GM19463 (cell line): ENCODE measurements around the gene PEX5.
"Not testable (repeated sequence)": the region's sequence is repeated elsewhere in the genome, so short reads cannot be mapped to it uniquely, and the experiment has no call there.

Experiments
- ATAC-seq: cut with Tn5 transposase; IDR thresholded peaks from one replicate; pipeline ENCODE4 v1.9.1; 2021; ENCODE audit warnings: mild to moderate bottlenecking, moderate library complexity; ENCODE audit not compliant: unreplicated experiment

The PEX5 gene

GRCh38 chr12:7210642-7211151 lies 21.2 kb downstream of the PEX5 start:
- ATAC-seq, result no peak

- ATAC-seq, result no peak
These were observed 23.2 kb downstream of the PEX5 start for GRCh38 chr12:7212678-7213077.

- not testable (repeated sequence) for ATAC-seq
These were observed 24.3 kb downstream of the PEX5 start for GRCh38 chr12:7213745-7214144.

GRCh38 chr12:7217475-7218069 lies 28.1 kb downstream of the PEX5 start:
- no peak for ATAC-seq

DNA sequence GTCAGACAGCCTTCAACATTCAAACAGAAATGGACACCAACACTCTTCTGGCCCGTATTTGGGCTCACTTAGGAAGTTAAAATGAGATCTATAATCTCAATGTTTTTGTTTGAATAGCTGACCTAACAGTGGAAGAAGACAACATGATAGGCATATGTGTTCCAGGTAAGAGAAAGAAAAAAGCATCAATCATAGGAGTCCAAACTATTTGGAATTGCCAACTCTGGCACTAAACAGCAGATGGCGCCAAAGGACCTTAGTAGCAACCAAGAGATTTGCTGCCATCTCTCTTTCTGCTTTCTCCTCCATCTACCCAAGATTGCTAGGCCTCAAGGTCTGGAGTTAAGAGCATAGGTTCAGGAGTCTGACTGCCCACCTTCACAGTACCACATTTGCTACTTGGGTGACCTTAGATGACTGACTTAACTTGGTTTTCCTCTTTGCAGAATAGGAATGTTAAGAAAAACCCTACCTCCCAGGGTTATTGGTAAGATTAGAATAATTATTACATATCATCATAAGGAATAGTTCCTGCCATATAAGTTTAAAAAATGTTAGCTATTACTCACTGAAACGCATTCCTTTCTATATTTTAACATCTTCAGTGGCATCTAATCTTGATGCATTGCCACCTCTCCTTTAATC lies 30.2 kb downstream of the PEX5 start:
- ATAC-seq, result no peak

DNA sequence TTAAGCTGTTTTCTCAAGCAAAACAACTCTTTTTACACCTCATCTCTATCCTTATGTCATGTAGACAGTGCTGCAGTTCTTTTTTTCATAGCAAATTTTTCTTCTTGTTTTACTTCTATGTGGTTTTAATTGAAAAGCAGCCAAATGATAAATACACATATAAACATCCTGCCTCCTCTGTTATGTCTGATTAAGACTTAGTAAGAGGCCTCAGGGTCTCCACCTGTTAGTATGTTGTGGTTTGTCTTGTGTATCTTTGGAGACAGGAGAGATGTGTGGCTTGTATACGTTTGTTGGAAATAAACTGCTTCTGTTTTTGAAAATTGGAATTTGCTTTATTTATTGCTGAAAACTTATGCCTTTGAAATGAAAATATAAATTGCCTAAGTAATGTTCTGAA lies 32.0 kb downstream of the PEX5 start:
- ATAC-seq, result no peak

- no peak for ATAC-seq
These were observed 40.3 kb downstream of the PEX5 start for GRCh38 chr12:7229741-7230140.

DNA sequence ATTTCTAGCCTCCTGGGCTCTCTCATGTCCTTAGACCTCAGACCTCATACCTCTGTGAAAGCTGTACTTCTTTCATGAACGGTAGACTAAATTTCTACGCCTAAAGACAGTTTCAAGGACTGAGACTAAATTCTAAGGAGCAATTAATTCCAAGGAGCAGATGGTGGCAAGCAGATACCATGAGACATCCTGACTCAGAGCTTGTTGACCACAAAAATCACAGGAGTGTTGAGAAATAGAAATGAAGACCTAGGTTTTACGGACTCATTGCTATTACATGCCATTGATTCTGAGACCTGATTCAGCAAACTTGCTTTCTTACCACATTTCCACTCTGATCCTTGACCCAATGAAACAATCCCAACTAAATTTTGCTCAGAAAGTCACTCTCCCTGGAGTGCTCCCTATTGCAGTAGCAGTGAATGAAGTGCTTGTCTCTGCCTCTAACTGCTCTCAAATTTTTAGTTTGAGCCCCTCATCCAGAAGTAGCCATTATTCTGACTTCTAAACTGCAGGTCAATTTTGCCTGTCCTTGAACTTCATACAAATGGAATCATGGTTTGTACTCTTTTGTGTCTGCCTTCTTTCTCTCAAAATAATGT lies 52.0 kb downstream of the PEX5 start:
- no peak for ATAC-seq

- ATAC-seq, result no peak
These were observed 53.0 kb downstream of the PEX5 start for GRCh38 chr12:7242176-7243101.

- not testable (repeated sequence) for ATAC-seq
These were observed 62.0 kb downstream of the PEX5 start for GRCh38 chr12:7251328-7251996.

- no peak for ATAC-seq
These were observed 69.6 kb downstream of the PEX5 start for GRCh38 chr12:7259060-7259459.
